Testis (tissue), 2 donors: ENCODE data around the gene SAP130.

Source experiments
- CTCF ChIP-seq, 3 experiments: fragments of 450-650 bp in 2 of 3; fragments of 200-600 bp in 1 of 3; sonication (generic) in 1 of 3; IDR thresholded peaks; one replicate each; pipeline ENCODE4 v1.5.1; 2016 to 2019; ENCODE audit warnings: antibody characterized with exemption in 3 of 3, mild to moderate bottlenecking in 2 of 3, moderate library complexity in 1 of 3
- POLR2A ChIP-seq: fragments of 450-650 bp; IDR thresholded peaks from one replicate; pipeline ENCODE4 v1.6.1; 2017; ENCODE audit warnings: antibody characterized with exemption, mild to moderate bottlenecking, moderate library complexity

- TF ChIP-seq POLR2A, result no peak
- no peak for TF ChIP-seq CTCF (IDR thresholded peaks at IDR 0.05)
These were observed 43.3 kb downstream of the SAP130 start for GRCh38 chr2:127984551-127984950.
